COR-L47 (cell line): ENCODE results near the gene SPEG.

Experiments used
- DNase-seq: peaks from one replicate; lab custom pipeline; 2025; lab: John Stamatoyannopoulos, UW

Gene SPEG

GRCh38 chr2:219480004-219480403 is 45.4 kb downstream of the SPEG start:
- DNase-seq, result no peak

GRCh38 chr2:219482674-219483405 is 48.2 kb downstream of the SPEG start:
- DNase-seq, result no peak

- no peak for DNase-seq
Measured at GRCh38 chr2:219483451-219484342, 49.1 kb downstream of the SPEG start.

GRCh38 chr2:219484343-219485200 is 49.9 kb downstream of the SPEG start:
- no peak for DNase-seq

- no peak for DNase-seq
Measured at GRCh38 chr2:219485201-219485580, 50.5 kb downstream of the SPEG start.

GRCh38 chr2:219486380-219486959 is 51.8 kb downstream of the SPEG start:
- DNase-seq, result no peak

- no peak for DNase-seq
Measured at GRCh38 chr2:219488149-219488843, 53.7 kb downstream of the SPEG start.

GRCh38 chr2:219488844-219489194 is 54.2 kb downstream of the SPEG start:
- no peak for DNase-seq

GRCh38 chr2:219489315-219489714 is 54.7 kb downstream of the SPEG start:
- DNase-seq, result no peak

GRCh38 chr2:219490186-219490585 is 55.5 kb downstream of the SPEG start:
- DNase-seq, result no peak

- DNase-seq, result no peak
Measured at GRCh38 chr2:219490600-219491130, 56.0 kb downstream of the SPEG start.

GRCh38 chr2:219491278-219491963 is 56.8 kb downstream of the SPEG start:
- DNase-seq, result no peak

- no peak for DNase-seq
Measured at GRCh38 chr2:219492575-219492974, 57.9 kb downstream of the SPEG start.

GRCh38 chr2:219493086-219493485 is 58.4 kb downstream of the SPEG start:
- DNase-seq, result no peak

GRCh38 chr2:219494952-219495530 is 60.4 kb downstream of the SPEG start:
- no peak for DNase-seq

- peak; percentile 57 for DNase-seq
Measured at GRCh38 chr2:219495531-219496122, 61.0 kb downstream of the SPEG start.

- DNase-seq, result no peak
Measured at GRCh38 chr2:219496247-219496824, 61.7 kb downstream of the SPEG start.

- no peak for DNase-seq
Measured at GRCh38 chr2:219496825-219497494, 62.3 kb downstream of the SPEG start.
